Left kidney (tissue), 8 donors: ENCODE measurements around the gene FAM9A. TPM values are rescaled to one million over a fixed set of nuclear protein-coding genes. Genes with fewer than 3 reads are reported as not detected.

ENCODE experiments used
- DNase-seq: peaks from one replicate; pipeline ENCODE4 v3.0.0-alpha.2; 2013
- long read RNA-seq, 8 donors: transcript quantifications; one replicate each; lab custom pipeline, GENCODE V29; 2026
- polyA plus RNA-seq: library from polyadenylated mRNA; unstranded; fragments of 120-200 nt; gene quantifications from one replicate; pipeline ENCODE4 v1.2.1, GENCODE V29; 2013; ENCODE audit not compliant: insufficient read length

FAM9A gene
- polyA plus RNA-seq, result not detected
- long read RNA-seq, donor 1, result 0 reads
- long read RNA-seq, donor 2, result 0 reads
- long read RNA-seq, donor 3, result 0 reads
- long read RNA-seq, donor 4, result 0 reads
- long read RNA-seq, donor 5, result 0 reads
- long read RNA-seq, donor 6, result 0 reads
- long read RNA-seq, donor 7, result 0 reads
- long read RNA-seq, donor 8, result 0 reads

DNA sequence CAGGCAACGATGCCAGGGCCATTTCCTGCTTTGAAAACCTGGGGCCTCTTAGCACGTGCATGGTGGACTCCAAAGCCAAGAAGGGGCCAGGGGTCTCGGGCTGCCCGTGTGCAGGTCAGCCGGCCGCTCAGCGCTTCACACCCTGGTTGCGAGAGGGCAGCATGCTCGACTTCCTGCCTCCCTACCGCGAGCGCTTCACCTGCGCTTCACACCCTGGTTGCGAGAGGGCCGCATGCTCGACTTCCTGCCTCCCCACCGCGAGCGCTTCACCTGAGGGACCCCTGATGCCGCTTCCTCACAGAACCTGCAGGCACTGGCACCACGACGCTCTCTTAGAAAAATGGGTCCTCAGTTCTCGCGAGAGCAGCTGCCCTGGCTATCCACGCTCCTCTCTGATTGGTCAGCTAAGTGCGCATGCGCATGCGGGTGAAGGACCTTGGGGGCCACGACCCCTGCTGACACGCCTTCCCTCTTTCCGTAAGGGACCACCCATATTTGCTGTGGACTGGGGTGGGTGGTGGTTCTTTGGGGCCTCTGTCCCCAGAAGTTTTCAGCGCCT is at the start of gene FAM9A:
TSS of gene FAM9A (minus strand) at position 343 of the 559 bp plus-strand sequence. CDS start 1,212 bp downstream, outside the sequence.
- DNase-seq, result no peak

DNA sequence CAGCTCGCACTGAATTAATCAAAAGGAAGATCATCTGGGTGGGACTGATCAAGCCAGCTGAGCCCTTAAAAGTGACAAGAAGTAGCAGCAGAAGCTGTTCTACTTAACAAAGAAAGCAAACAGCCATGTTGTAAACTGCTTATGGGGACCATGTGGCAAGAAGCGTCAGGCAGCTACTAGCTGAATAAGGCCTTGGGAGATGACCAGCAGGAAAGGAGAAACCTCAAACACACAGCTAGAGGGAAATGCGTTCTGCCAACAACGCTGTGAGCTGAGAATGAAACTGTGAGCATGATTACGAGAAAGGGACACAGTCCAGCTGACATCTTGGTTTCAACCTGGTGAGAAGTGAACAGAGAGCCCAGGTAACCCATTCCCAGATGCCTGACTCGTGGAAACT is 49.3 kb upstream of the FAM9A start:
- DNase-seq, result no peak

DNA sequence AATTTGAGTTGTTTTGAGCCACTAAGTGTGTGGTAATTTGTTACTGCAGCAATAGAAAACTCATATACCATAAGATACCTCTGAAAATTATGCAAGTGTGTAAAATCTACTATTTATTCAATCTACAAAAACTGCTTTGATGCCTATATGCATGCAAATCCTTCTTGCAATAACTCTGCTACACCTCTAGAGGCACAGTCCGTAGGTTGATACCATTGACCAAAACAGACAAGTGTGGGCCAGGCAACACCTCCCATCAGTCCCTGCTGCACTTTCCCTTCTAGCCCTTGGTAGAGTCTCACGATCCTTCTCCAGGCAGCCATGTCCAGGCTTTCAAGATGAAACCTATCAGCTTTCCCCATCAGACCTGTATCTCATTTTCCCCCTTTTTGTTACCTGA is 48.8 kb upstream of the FAM9A start:
- DNase-seq, result no peak

DNA sequence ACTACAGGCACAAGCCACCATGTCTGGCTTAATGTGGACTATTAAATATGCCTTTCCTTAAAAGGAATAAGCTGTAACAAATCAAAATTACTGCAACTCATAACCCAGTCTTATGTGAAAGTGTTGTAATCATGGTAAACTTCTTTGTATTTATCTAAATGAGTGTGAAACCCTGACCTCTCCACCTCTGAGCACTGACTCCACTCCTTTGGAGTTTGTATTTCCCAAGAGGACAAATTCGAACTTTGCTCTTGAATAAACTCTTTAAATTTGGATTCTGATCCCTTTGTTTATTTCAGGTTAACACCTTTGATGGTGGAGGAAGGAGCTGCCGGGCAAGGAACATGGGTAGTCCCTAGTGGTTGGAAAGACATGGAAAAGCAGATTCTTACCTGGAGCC is 48.3 kb upstream of the FAM9A start:
- DNase-seq, result no peak

DNA sequence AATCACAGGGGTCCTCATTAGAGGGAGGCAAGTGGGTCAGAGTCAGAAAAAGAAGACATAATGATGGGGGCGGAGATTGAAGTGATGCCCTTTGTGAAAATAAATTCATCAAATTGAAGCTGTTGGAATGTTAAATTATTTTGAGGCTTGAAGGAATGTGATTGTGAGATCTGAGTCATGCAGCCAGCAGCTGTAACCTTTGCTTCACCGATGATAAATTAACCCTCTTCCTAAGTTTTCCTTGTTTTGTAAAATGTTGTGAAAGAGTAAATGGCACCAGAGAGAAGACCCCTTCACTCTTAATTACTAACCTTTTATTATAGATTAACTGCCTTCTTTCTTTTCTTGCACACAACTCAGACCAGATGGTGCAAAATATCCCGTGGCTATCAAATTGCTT is 47.7 kb upstream of the FAM9A start:
- DNase-seq, result no peak

DNA sequence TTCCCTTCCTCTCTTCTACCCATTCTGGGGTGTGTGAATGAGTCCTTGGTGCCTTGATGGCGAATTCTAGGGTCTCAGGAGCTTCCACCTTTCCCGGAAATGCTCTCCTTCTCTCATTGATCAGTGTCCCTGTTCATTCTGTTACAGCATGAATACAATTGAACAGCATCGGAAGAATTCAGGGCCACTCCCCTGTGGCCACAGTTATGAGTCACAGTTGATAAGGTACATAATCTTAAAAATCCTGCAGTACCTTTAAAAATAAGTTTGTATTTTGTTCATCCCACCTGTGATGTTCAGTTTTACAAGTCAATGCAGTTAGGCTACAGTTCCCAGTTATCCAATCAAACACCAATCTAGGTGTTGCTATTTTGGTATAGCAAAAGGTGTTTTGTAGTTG is 47.3 kb upstream of the FAM9A start:
- no peak for DNase-seq

DNA sequence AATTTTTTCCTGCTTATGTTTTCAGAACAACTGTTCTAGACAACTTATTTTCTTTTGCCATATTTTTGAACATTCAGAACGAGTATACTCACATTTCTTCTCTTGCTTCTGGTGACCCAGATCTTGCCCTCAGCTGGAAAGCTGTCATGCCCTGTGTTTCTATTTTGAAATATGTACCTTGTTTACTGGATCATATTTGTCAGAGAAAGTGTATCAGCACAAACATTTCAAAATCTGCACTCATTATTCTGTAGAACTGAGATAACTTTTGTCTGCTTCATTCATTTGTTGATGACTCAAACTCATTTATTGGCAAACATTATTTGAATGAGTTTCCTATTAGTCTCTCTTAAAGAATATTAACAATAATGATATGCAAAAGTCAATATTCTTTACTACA is 46.2 kb upstream of the FAM9A start:
- no peak for DNase-seq

DNA sequence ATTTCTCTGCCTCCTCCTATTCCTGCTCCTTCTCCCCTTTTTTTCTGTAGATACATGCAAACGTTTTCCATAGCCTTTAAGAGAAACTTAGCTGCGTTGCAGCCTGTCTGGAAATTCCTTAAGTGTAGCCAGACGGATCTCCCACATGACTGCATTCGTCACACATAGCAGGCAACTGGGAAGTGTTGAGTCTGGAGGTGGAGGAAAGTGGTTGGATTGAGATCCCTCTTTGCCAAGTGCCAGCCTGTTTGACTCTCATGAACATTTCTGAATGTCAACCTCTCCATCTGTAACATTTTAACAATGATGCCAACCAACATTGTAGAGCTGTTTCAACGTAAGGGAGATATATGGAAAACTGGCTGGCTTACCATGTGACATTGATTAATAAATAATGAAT is 45.1 kb upstream of the FAM9A start:
- peak; percentile 31 for DNase-seq

DNA sequence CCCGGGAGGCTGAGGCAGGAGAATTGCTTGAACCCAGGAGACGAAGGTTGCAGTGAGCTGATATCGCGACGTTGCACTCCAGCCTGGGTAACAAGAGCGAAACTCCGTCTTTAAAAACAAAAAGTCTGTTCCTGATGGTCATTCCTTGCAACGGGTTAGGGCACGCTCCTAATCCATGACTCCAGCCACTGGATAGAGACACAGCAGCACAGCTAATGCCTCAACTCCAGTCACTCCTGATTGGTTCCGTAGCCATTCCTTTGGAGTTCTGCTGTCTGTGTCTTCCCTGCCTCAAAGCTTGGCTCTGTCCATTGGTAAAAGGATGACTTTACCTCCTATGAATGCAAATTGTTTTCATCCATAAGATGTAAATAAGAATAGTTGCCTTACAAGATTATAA is 44.3 kb upstream of the FAM9A start:
- no peak for DNase-seq

DNA sequence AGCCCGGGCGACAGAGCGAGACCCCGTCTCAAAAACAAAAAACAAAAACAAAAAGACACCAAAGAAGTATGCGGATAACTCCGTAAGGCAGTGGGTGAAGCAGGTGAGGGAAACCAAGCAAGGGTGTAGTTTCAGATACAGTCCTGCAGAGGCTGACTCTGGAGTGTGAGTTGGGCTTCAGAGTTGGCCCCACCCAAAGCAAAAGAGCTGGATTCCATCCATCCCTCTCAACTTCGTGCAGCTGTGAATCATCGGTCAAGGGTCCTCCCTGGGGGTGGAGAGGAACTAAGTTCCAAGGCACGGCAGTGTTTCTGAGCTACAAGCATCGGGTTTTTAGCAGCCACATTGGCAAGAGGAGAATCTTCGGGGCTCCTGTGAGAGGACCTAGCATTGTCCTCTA is 43.9 kb upstream of the FAM9A start:
- no peak for DNase-seq

DNA sequence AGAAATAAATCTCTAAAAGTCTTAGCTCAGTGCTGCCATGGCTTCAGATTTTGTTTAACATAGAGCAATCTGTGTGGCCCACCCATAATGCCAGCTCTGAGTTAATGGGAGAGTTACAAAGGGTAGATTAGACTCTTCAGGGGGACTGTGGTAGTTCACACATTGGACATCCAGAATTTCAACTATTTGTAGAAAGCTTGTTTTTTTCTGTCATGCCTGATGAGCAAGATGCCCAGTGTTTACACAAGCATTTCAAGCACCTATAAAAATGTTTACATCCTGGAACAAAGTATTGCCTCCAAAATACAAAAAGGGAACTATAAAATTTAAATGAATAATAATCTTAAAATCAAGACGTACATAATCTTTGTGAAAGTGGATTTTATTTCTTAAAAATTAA is 43.0 kb upstream of the FAM9A start:
- DNase-seq, result no peak

DNA sequence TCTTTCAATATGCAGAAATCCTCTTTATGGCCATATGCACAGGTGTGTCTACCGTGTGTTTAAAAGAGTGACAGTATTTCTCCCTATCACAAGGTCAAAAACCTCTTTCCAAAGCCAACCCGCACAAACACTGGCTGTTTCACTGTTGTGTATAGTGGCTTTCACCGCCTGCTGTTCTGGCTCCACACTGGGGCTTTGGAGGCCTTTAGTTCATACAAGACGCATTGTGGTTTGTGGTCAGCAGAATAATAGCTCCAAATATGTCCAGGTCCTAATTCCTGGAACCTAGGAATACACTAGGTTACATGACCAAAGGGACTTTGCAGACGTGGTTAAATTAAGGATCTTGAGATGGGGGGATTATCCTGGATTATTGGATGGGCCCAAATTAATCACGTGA is 40.7 kb upstream of the FAM9A start:
- DNase-seq, result no peak

DNA sequence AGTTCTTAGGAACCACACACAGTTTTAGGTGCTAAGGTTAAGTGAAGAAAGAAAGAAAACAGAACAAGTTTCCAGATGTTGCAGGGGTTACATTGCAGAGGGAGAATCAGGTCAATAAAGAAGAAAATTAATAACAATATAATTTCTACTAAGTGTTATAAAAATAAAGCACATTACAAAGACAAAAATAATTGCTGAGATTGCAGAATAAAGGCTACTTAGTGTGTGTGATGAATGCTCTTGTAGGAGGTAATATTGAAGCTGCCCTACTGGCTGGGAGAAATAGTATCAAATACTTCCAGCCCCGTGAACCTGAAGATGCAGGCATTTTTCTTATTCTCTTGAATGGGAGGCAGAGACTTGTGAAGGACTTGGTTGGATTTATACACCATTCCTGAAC is 33.2 kb upstream of the FAM9A start:
- no peak for DNase-seq

DNA sequence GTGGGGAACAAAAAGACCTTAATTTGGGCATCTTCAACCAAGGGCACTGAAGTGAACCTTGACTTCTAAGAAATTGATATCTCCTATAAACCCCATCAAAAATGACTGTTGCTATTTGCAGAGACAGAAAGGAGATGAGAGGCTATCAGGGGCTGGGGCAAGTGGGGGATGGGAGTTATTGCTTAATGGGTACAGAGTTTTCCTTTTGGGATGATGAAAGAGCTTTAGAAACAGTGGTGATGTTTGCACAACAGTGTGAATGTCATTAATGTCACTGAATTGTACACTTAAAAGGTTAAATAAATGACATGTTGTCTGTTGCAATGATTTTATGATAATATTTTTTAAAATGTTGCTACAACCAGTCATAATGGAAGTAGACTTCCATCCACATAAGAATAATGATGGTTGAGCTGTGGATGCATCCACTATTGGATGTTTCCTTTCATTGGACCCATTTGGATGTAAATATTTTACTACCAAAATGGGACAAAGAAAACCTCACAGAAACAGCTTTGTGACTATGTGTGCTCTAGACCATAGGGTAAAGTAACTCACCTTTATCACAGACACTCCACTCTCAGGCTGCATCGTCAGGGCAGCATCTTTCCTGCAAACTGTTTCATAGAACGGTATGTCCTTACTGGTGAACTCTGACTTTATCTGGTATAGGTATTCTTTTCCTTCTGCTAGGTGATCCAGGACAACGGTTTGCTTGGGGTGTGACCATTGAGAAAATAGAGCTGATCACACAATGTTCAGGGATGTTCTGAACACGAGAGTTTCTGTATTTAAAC is 31.6 kb upstream of the FAM9A start:
- no peak for DNase-seq

DNA sequence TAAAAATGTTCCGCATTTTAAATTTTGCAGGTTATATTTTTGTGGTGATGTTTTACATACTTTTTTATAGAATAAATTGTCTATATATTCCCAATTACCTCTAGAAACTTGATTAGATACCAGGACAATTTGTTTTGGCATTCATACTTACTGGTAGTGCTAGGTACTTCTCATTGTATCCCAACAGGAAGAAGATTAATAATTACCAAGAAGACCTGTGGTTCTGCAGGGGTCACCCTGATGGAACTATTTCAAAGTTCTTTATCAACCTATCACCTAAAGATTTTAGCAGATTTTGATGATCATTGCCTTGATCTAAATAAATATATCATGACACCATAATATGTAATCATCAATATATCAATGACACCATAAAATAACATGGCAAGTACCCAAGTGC is 22.5 kb upstream of the FAM9A start:
- DNase-seq, result no peak

DNA sequence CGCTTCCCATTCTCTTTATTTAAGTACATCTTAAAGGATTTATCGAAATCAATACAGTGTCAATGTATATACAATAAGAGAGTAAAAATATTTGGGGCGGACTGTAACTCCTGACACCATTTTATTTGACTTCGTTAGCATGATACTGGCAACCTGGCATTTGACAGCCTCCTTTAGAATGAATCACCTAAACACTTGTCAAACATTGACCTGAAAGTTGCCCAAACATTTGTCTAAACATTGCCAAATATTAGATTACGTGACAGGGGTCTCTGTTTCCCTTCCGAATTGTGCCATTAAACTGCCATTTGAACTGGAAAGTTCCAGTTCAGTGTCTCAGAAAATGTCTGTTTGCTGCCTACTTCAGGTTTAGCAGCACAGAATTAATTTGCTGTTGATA is 20.8 kb upstream of the FAM9A start:
- DNase-seq, result no peak

DNA sequence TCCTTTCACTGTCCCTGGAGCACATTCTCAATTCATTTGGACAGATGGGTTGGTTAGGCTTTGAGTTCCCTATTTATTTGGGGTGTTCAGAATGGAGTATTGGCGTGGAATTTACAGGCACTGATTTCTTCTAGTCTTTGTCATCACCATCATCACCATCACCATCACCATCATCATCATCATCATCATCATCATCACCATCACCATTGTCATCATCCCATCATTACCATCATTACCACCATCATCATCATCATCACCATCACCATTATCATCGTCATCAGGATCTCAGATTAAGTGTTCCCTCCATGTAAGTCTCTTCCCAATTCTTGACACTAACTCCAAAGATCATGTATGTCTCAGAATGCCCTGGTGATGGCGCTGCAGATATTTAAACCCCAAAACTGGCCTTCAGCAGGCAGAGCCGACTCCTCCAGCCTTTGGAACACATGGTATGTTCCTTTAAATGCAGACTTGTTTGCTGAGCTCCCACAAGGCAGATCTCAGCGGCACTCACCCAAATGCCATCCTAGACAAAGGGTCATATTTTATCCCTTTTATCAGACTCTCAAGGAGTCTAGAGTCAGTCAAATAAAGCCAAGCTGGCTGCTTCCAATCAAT is 19.8 kb upstream of the FAM9A start:
- no peak for DNase-seq

DNA sequence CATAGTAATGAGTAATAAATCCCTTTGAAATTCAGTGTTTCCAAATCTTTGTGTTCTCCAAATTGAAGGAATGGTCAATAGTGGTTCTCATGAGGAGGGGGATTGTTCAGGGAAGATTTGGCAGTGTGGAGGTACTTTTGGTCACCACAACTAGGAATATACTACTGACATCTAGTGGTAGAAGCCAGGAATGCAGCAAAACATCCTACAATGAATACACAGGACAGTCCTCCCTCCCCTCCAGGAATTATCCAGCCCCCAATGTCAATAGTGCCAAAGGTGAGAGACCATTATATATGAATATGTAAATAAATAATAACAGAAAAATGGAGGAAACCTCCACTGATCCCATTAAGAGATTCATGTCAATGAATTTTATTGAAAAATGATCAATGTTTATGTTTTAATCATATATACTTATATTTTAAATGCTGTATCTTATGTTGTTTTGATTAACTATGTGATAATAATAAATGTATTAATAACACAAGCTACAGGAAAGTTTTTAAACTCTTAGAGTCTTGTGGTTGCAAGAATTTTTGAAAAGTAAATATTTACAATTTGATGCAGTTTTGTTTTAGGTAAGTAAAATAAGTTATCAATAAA is 14.4 kb upstream of the FAM9A start:
- peak; percentile 52 for DNase-seq

DNA sequence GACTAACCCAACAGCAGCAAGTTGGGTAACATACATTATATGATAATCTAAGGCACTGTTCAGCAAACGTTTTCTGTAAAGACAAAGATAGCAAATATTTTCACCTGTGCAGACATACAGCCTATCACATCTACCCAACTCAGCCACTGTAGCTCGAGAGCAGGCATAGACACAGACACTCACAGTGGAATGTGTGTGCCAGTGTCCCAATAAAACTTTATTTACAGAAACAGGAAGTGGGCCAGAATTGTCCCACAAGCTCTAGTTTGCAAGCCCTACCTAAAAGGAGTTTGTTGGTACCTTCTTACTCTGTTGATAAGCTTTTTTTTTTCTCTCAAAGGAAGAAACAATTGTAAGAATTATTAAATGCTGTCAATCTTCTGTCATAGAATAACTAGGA is 11.9 kb upstream of the FAM9A start:
- no peak for DNase-seq

DNA sequence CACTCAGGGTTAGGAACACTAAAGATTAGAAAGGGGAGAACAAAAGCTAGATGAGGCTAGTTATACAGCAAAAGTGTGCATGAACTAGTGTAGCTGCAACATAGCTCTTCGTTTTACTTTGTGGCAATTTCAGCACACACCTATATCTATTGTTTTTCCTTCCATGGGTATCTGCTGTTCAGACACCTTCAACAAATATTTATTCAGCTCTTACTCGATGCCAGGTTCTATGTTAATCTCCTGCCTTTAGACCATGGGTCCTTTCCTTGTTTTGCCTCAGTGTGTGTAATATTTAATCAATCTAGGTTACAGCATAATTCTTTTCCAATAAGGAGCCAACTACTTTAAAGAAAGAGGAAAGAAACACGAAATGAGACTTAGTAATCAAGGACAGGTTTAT is 10.4 kb upstream of the FAM9A start:
- DNase-seq, result no peak

DNA sequence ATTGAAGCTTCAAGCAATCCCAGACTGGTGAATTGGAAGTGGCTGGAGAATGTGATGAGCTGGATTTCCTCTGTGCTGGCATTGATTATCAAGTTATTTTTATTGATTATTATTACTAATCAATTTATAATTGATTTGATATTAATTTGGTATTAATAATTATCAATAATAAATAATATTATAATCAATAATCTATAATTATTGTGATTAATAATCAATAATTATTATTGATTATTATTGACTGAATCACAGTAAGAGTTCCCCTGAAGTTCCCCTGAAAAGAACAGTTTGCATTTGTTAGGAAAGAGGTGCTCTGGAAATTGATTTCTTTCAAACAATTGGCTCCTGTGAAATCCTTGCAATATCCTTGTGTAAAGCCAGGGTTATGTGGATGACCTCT is 7.5 kb upstream of the FAM9A start:
- no peak for DNase-seq

DNA sequence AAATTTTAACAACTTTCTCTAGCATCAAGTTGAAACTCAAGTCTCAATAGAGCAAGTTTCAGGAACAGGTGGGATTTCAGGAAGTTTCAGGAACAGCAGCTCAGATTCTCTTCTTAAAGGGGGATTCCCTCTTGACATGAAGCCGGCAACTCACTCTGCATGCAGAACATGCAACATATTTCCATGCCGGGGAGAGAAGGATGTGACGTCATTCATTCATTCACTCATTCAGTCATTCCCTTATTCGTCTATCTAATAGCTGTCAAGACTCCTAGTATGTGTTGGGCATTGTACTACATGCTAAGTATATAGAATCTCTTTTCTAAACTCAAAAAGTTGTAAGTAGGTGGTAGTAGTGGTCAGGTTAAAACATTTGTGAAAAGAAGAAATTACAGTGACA is 4.8 kb upstream of the FAM9A start:
- no peak for DNase-seq

DNA sequence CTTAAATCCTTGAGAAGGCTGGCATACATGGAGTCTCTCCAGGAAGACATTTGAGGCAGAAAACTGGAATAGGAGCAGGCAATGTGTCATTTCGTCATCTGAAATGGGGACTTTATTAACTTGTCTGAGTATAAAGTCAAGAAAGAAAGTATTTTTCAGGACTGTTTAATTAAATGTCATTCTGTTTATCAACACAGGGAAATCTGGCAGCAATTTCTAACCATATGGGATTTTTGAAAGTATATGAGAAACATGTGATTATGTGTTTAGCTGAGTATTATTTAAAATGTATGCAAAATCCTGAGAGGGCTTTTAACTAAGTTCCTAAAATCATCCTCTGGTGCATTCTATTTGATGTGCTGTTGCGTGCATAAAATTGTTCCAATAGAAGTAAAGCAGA is 3.9 kb upstream of the FAM9A start:
- DNase-seq, result no peak
